DMS79 treated with DMSO at 0.1 percent for 48 hours (cell line): Measurements from ENCODE around the gene NPVF.

ENCODE experiments used
- DNase-seq: peaks from one replicate; lab custom pipeline; 2025; lab: John Stamatoyannopoulos, UW

Gene NPVF

GRCh38 chr7:25234336-25234735 lies 6.0 kb upstream of the NPVF start:
- DNase-seq = no peak

GRCh38 chr7:25223206-25223605 lies 5.1 kb downstream of the NPVF start:
- no peak for DNase-seq

GRCh38 chr7:25222666-25223065 lies 5.6 kb downstream of the NPVF start:
- no peak for DNase-seq

- DNase-seq = no peak
Observed at GRCh38 chr7:25221009-25221408, 7.3 kb downstream of the NPVF start.

GRCh38 chr7:25218191-25218590 lies 10.1 kb downstream of the NPVF start:
- DNase-seq = no peak

GRCh38 chr7:25216837-25217236 lies 11.4 kb downstream of the NPVF start:
- DNase-seq = peak; percentile 56

- DNase-seq = no peak
Observed at GRCh38 chr7:25215694-25216335, 12.5 kb downstream of the NPVF start.

GRCh38 chr7:25208525-25209221 lies 19.6 kb downstream of the NPVF start:
- no peak for DNase-seq

- DNase-seq = no peak
Observed at GRCh38 chr7:25207887-25208286, 20.4 kb downstream of the NPVF start.

- no peak for DNase-seq
Observed at GRCh38 chr7:25206765-25207164, 21.5 kb downstream of the NPVF start.

- DNase-seq = no peak
Observed at GRCh38 chr7:25196132-25196896, 32.0 kb downstream of the NPVF start.

GRCh38 chr7:25194036-25194435 lies 34.2 kb downstream of the NPVF start:
- DNase-seq = no peak

- no peak for DNase-seq
Observed at GRCh38 chr7:25192043-25192442, 36.2 kb downstream of the NPVF start.

- no peak for DNase-seq
Observed at GRCh38 chr7:25189197-25189596, 39.1 kb downstream of the NPVF start.

GRCh38 chr7:25187932-25188331 lies 40.4 kb downstream of the NPVF start:
- DNase-seq = no peak

- DNase-seq = no peak
Observed at GRCh38 chr7:25186436-25186835, 41.9 kb downstream of the NPVF start.

GRCh38 chr7:25181532-25181931 lies 46.8 kb downstream of the NPVF start:
- no peak for DNase-seq

GRCh38 chr7:25180946-25181345 lies 47.3 kb downstream of the NPVF start:
- DNase-seq = no peak

- DNase-seq = no peak
Observed at GRCh38 chr7:25180592-25180923, 47.7 kb downstream of the NPVF start.

- peak; percentile 77 for DNase-seq
Observed at GRCh38 chr7:25179771-25180591, 48.3 kb downstream of the NPVF start.

GRCh38 chr7:25179325-25179724 lies 49.0 kb downstream of the NPVF start:
- DNase-seq = no peak
